Smooth muscle cell (in vitro differentiated cells): Measurements from ENCODE around the gene ADGRG7. TPM values are rescaled to one million over a fixed set of nuclear protein-coding genes. Genes with fewer than 3 reads are reported as not detected.

Source experiments
- DNase-seq: peaks from one replicate; lab custom pipeline; 2025; ENCODE audit not compliant: unreplicated experiment; lab: John Stamatoyannopoulos, UW
- H2AFZ ChIP-seq: fragments of 200-600 bp; sonication (generic); 2 replicates; pipeline ENCODE4 v1.6.0; 2016; ENCODE audit warnings: antibody characterized with exemption, low read depth, mild to moderate bottlenecking
- H3F3A ChIP-seq: fragments of 200-600 bp; sonication (generic); 2 replicates; pipeline ENCODE4 v1.6.0; 2017; ENCODE audit warnings: antibody characterized with exemption, low read depth
- H3K27ac ChIP-seq: fragments of 200-600 bp; sonication (generic); 2 replicates; pipeline ENCODE4 v1.5.1; 2016; ENCODE audit warnings: low read depth, mild to moderate bottlenecking
- H3K27me3 ChIP-seq: fragments of 200-600 bp; sonication (generic); 2 replicates; pipeline ENCODE4 v1.6.1; 2016; ENCODE audit warnings: low read depth, mild to moderate bottlenecking
- H3K36me3 ChIP-seq: fragments of 200-600 bp; sonication (generic); 2 replicates; pipeline ENCODE4 v1.5.1; 2016; ENCODE audit warnings: low read depth
- H3K4me1 ChIP-seq: fragments of 200-600 bp; sonication (generic); 2 replicates; pipeline ENCODE4 v1.5.1; 2016; ENCODE audit warnings: low read depth
- H3K4me2 ChIP-seq: fragments of 200-600 bp; sonication (generic); 2 replicates; pipeline ENCODE4 v1.6.0; 2016; ENCODE audit warnings: mild to moderate bottlenecking
- H3K4me3 ChIP-seq: fragments of 200-600 bp; sonication (generic); 2 replicates; pipeline ENCODE4 v1.5.1; 2016; ENCODE audit warnings: mild to moderate bottlenecking
- H3K79me2 ChIP-seq: fragments of 200-600 bp; sonication (generic); 2 replicates; pipeline ENCODE4 v1.6.0; 2016; ENCODE audit warnings: low read depth, mild to moderate bottlenecking
- H3K9ac ChIP-seq: fragments of 200-600 bp; sonication (generic); 2 replicates; pipeline ENCODE4 v1.6.0; 2016; ENCODE audit warnings: low read depth
- H3K9me3 ChIP-seq: fragments of 200-600 bp; sonication (generic); replicated peaks from 2 replicates; pipeline ENCODE4 v1.5.1; 2016; ENCODE audit warnings: low read depth
- H4K20me1 ChIP-seq: fragments of 200-600 bp; sonication (generic); 2 replicates; pipeline ENCODE4 v1.6.0; 2016; ENCODE audit warnings: low read depth
- CTCF ChIP-seq: fragments of 200-600 bp; sonication (generic); IDR thresholded peaks from 2 replicates; pipeline ENCODE4 v1.5.1; 2017; ENCODE audit warnings: borderline replicate concordance, mild to moderate bottlenecking, antibody characterized with exemption; ENCODE audit not compliant: insufficient read depth, poor library complexity, severe bottlenecking
- WGBS: methylation state at CpG from one replicate; pipeline ENCODE4 v1.1.7; 2016; ENCODE audit warnings: low lambda C conversion rate; 5-methylcytosine and 5-hydroxymethylcytosine counted together
- polyA plus RNA-seq: library from polyadenylated mRNA; unstranded; fragments of >200 nt; fragmentation: Nextera tagmentation; extraction: Ambion mirVana; gene quantifications from 2 replicates; pipeline ENCODE4 v1.2.1, GENCODE V29; 2016
- total RNA-seq: library from RNA; depleted of rRNA; stranded (reverse); fragments of >200 nt; gene quantifications from 2 replicates; pipeline ENCODE4 v1.2.3, GENCODE V29; 2014

The ADGRG7 gene
- total and polyA plus RNA-seq, 2 experiments from 2014 or later, result 0.04 TPM; not detected in 1

DNA sequence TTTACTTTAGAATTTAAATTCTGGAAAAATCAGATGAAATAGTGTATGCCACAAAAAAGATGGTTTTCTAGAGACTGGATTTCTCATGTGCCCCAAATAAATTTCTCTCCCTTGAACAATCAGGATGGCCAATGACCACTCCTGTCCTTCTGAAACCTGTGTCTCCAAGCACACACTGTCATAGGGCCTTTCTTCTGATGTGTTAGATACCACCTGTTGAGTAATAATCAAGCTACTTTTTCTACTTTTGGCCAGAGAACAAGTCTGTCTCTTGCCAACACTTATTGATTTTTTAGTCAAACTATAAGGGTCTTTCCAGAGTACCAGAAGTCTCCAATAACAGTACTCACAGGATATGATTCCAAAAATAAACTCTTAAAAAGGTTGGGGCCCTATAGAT, 83.8 kb downstream of the ADGRG7 start:
- TF ChIP-seq CTCF, result no peak
- H3K9me3 ChIP-seq, result no peaks in the 10 kb centered on the region

GRCh38 chr3:100695696-100696095, 86.3 kb downstream of the ADGRG7 start:
- H3F3A ChIP-seq, result no peaks in the 10 kb centered on the region
- no peaks in the 10 kb centered on the region for H3K27me3 ChIP-seq
- H3K4me3 ChIP-seq, result no peak overlapping the region
- no peaks in the 10 kb centered on the region for H3K9me3 ChIP-seq
- H3K36me3 ChIP-seq, result no peaks in the 10 kb centered on the region
- no peaks in the 10 kb centered on the region for H3K79me2 ChIP-seq
- no peaks in the 10 kb centered on the region for H4K20me1 ChIP-seq
- WGBS, result 20% methylated on average over 2 of the region's 2 CpGs
- H3K4me2 ChIP-seq, result peak overlapping the region; percentile 1
- no peak for DNase-seq
- no peak overlapping the region for H3K27ac ChIP-seq
- no peak for TF ChIP-seq CTCF
- no peak overlapping the region for H2AFZ ChIP-seq
- H3K9ac ChIP-seq, result no peak overlapping the region
- H3K4me1 ChIP-seq, result no peaks in the 10 kb centered on the region

More for the DNA sequence above, 83.8 kb downstream of the ADGRG7 start:
- Histone ChIP-seq H3K4me2 (no peak overlapping the region), H3K36me3 (no peaks in the 10 kb centered on the region), H3K79me2 (no peaks in the 10 kb centered on the region), H2AFZ (no peak overlapping the region), H3K4me3 (no peak overlapping the region), H3F3A (no peaks in the 10 kb centered on the region), H3K9ac (no peak overlapping the region), H3K4me1 (no peaks in the 10 kb centered on the region), H3K27me3 (no peaks in the 10 kb centered on the region), H4K20me1 (no peaks in the 10 kb centered on the region), H3K27ac (no peak overlapping the region)
- no peak for DNase-seq

GRCh38 chr3:100696161-100696560, 86.8 kb downstream of the ADGRG7 start:
- Histone ChIP-seq H3K36me3 (no peaks in the 10 kb centered on the region), H3K4me3 (no peak overlapping the region), H3F3A (no peaks in the 10 kb centered on the region), H3K27ac (no peak overlapping the region), H3K79me2 (no peaks in the 10 kb centered on the region), H2AFZ (no peak overlapping the region), H3K9ac (no peak overlapping the region), H3K4me2 (no peak overlapping the region), H3K9me3 (no peaks in the 10 kb centered on the region), H4K20me1 (no peaks in the 10 kb centered on the region), H3K27me3 (no peaks in the 10 kb centered on the region), H3K4me1 (no peaks in the 10 kb centered on the region)
- TF ChIP-seq CTCF, result no peak
- 85% methylated on average over 3 of the region's 3 CpGs for whole genome bisulfite sequencing
- no peak for DNase-seq

GRCh38 chr3:100697172-100697571, 87.8 kb downstream of the ADGRG7 start:
- TF ChIP-seq CTCF, result no peak
- WGBS, result 67% methylated on average over 7 of the region's 7 CpGs
- peak overlapping the region; percentile 4 for H2AFZ ChIP-seq

More at GRCh38 chr3:100697172-100697571, 87.8 kb downstream of the ADGRG7 start:
- Histone ChIP-seq H3K36me3 (no peaks in the 10 kb centered on the region), H4K20me1 (no peaks in the 10 kb centered on the region), H3K4me1 (no peaks in the 10 kb centered on the region), H3K4me2 (peak overlapping the region; percentile 52), H3K4me3 (no peak overlapping the region), H3K27me3 (no peaks in the 10 kb centered on the region), H3K9me3 (no peaks in the 10 kb centered on the region), H3K9ac (no peak overlapping the region), H3K79me2 (no peaks in the 10 kb centered on the region), H3K27ac (no peak overlapping the region), H3F3A (no peaks in the 10 kb centered on the region)
- no peak for DNase-seq
